KMS-11 (cell line): ENCODE data around the gene ADAMTS2.

Experiments used
- H2AFZ ChIP-seq: fragments of 200-600 bp; sonication (generic); 2 replicates; pipeline ENCODE4 v1.6.1; 2016; ENCODE audit warnings: antibody characterized with exemption, mixed run types, low read depth
- H3K27ac ChIP-seq: fragments of 200-600 bp; sonication (generic); 2 replicates; pipeline ENCODE4 v1.6.1; 2016; ENCODE audit warnings: mild to moderate bottlenecking, mixed run types
- H3K27me3 ChIP-seq: fragments of 200-600 bp; sonication (generic); 2 replicates; pipeline ENCODE4 v1.6.1; 2017; ENCODE audit warnings: mild to moderate bottlenecking, low read depth, mixed run types, moderate library complexity; ENCODE audit not compliant: insufficient read depth
- H3K36me3 ChIP-seq: fragments of 200-600 bp; sonication (generic); 2 replicates; pipeline ENCODE4 v1.6.1; 2017; ENCODE audit warnings: mild to moderate bottlenecking, mixed run types; ENCODE audit not compliant: insufficient read depth
- H3K4me1 ChIP-seq: fragments of 200-600 bp; sonication (generic); 2 replicates; pipeline ENCODE4 v1.6.1; 2016; ENCODE audit warnings: mild to moderate bottlenecking, low read depth, mixed run types; ENCODE audit not compliant: poor library complexity, severe bottlenecking
- H3K4me2 ChIP-seq: fragments of 200-600 bp; sonication (generic); 2 replicates; pipeline ENCODE4 v1.7.0; 2016; ENCODE audit warnings: mild to moderate bottlenecking, mixed run types
- H3K4me3 ChIP-seq: fragments of 200-600 bp; sonication (generic); IDR thresholded peaks from 2 replicates; pipeline ENCODE4 v1.6.1; 2017; ENCODE audit warnings: low read depth, low read length, mixed read lengths; ENCODE audit not compliant: insufficient read depth
- H3K79me2 ChIP-seq: fragments of 200-600 bp; sonication (generic); 2 replicates; pipeline ENCODE4 v1.6.1; 2016; ENCODE audit warnings: low read depth, mixed run types; ENCODE audit not compliant: insufficient read depth
- H3K9ac ChIP-seq: fragments of 200-600 bp; sonication (generic); 2 replicates; pipeline ENCODE4 v1.6.1; 2016; ENCODE audit warnings: mild to moderate bottlenecking, mixed run types
- H4K20me1 ChIP-seq: fragments of 200-600 bp; sonication (generic); 2 replicates; pipeline ENCODE4 v1.6.1; 2016; ENCODE audit warnings: mild to moderate bottlenecking, mixed run types; ENCODE audit not compliant: insufficient read depth
- CTCF ChIP-seq: fragments of 200-600 bp; sonication (generic); conservative IDR thresholded peaks from 2 replicates; pipeline ENCODE4 v1.6.1; 2017; ENCODE audit warnings: low read depth, mild to moderate bottlenecking, antibody characterized with exemption, low read length, moderate library complexity, mixed read lengths

The ADAMTS2 gene

GRCh38 chr5:179330186-179330900 is 14.9 kb downstream of the ADAMTS2 start:
- no peaks in the 10 kb centered on the region for H3K36me3 ChIP-seq
- no peak for TF ChIP-seq CTCF
- H3K79me2 ChIP-seq, result no peaks in the 10 kb centered on the region
- no peak overlapping the region for H3K27ac ChIP-seq
- H3K4me3 ChIP-seq, result no peak overlapping the region
- H3K27me3 ChIP-seq, result peaks cover 4% of the 10 kb centered on the region; the same call in 1 of the 2 replicates
- H3K4me1 ChIP-seq, result no peaks in the 10 kb centered on the region
- no peak overlapping the region for H3K9ac ChIP-seq
- no peak overlapping the region for H2AFZ ChIP-seq
- H3K4me2 ChIP-seq, result no peak overlapping the region
- H4K20me1 ChIP-seq, result no peaks in the 10 kb centered on the region

GRCh38 chr5:179328291-179328690 is 17.0 kb downstream of the ADAMTS2 start:
- Histone ChIP-seq H3K27me3 (peaks cover 4% of the 10 kb centered on the region; the same call in 1 of the 2 replicates), H3K27ac (no peak overlapping the region), H4K20me1 (no peaks in the 10 kb centered on the region), H3K79me2 (no peaks in the 10 kb centered on the region), H2AFZ (no peak overlapping the region), H3K4me2 (no peak overlapping the region), H3K9ac (no peak overlapping the region), H3K4me1 (no peaks in the 10 kb centered on the region), H3K36me3 (no peaks in the 10 kb centered on the region), H3K4me3 (no peak overlapping the region)
- no peak for TF ChIP-seq CTCF

GRCh38 chr5:179327021-179327735 is 18.1 kb downstream of the ADAMTS2 start:
- H3K4me2 ChIP-seq, result no peak overlapping the region
- H4K20me1 ChIP-seq, result no peaks in the 10 kb centered on the region
- no peak for TF ChIP-seq CTCF
- peaks cover 4% of the 10 kb centered on the region; the same call in 1 of the 2 replicates for H3K27me3 ChIP-seq
- H3K4me1 ChIP-seq, result no peaks in the 10 kb centered on the region
- no peaks in the 10 kb centered on the region for H3K79me2 ChIP-seq
- H2AFZ ChIP-seq, result no peak overlapping the region
- H3K27ac ChIP-seq, result no peak overlapping the region
- no peaks in the 10 kb centered on the region for H3K36me3 ChIP-seq
- H3K9ac ChIP-seq, result no peak overlapping the region
- H3K4me3 ChIP-seq, result no peak overlapping the region

GRCh38 chr5:179326122-179326927 is 18.9 kb downstream of the ADAMTS2 start:
- Histone ChIP-seq H2AFZ (no peak overlapping the region), H3K9ac (no peak overlapping the region), H4K20me1 (no peaks in the 10 kb centered on the region), H3K36me3 (no peaks in the 10 kb centered on the region), H3K27me3 (peaks cover 4% of the 10 kb centered on the region; the same call in 1 of the 2 replicates), H3K4me1 (no peaks in the 10 kb centered on the region), H3K4me3 (no peak overlapping the region), H3K79me2 (no peaks in the 10 kb centered on the region), H3K27ac (no peak overlapping the region), H3K4me2 (no peak overlapping the region)
- TF ChIP-seq CTCF, result no peak
